ENCODE data around the gene CYB5R4. TPM values are rescaled to one million over a fixed set of nuclear protein-coding genes. Genes with fewer than 3 reads are reported as not detected.

Gene CYB5R4
- total RNA-seq, 1 experiment from 2014 or later: 24.8 TPM

DNA sequence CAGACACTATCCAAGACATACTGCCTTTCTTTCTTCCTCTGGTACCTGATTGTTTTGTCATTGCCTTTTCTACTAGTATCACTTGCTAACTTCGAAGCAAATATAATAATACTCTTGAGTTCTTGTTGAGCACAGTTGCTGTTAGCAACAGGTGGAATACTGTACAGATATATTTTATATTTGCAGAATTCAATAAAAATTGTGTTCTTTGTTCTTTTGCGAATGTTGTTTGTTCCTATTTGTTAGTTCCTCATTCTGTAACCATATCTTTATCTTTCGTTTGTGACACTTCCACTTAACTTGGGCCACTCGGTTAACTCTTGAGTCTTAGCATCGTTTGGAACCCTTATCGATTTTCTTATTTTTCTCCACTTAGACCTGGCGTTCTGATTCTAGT, 868 bp downstream of the CYB5R4 start:
- DNase-seq (ENCODE audit: low read depth): no peak
- in situ Hi-C loops (cut with HindIII; ENCODE audit: low pct_unique_long_range_greater_than_20kb, low sequenced_read_pairs): no loop called here

GRCh38 chr6:83860782-83861495, 1.4 kb downstream of the CYB5R4 start:
- in situ Hi-C loops (cut with HindIII; ENCODE audit: low pct_unique_long_range_greater_than_20kb, low sequenced_read_pairs): no loop called here
- DNase-seq (ENCODE audit: low read depth): no peak

GRCh38 chr6:83862776-83863471, 3.4 kb downstream of the CYB5R4 start:
- DNase-seq (ENCODE audit: low read depth): no peak
- in situ Hi-C loops (cut with HindIII; ENCODE audit: low pct_unique_long_range_greater_than_20kb, low sequenced_read_pairs): no loop called here

DNA sequence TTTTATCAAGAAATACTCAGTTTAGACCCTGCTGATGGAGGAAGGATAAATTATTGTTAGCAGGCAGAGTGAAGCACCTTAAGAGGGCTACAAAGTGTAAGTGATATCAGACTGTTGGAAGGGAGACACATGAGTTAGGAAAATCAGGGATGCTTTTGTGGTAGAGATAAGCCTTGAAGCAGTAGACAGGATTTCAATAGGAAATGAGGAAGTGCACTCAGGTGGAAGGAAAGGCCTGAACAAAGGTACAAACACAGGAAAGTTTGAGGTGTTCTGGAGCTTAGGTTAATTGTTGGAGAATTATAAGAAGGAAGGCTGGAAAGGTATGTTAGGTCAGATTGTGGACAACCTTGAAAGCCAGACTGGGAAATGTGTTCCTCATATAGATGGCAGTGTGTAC, 7.6 kb downstream of the CYB5R4 start:
- DNase-seq (ENCODE audit: low read depth): no peak
- in situ Hi-C loops (cut with HindIII; ENCODE audit: low pct_unique_long_range_greater_than_20kb, low sequenced_read_pairs): no loop called here

DNA sequence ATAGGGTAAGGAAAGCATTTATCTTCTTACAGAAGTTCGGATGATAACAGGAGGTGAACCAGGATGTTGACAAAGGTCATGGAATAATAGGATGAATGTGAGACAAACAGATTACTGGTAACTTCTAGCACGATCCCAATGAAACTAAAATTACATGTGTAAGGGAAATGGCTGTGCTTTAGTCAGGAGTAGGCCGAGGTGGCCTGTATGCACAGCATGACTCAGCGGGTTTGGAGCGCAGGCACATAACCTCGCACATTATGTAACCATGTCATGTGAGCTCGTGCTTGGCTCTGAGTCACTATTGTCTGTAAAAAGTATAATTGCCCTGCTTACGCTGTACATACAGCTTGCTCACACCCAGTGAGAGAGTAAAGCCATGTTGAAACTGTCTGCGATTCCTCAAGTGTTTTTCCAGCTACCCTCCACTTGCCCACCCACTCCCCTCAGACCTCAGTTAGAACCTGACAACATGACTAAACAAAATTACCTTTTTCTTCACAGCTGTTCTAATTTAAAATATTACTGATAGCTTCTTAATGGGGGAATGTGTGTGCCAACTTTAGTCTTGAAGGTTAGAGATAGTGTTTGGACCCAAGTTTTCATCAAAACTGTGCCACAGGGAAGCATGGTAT, 8.2 kb downstream of the CYB5R4 start:
- DNase-seq (ENCODE audit: low read depth): peak; percentile 73
- in situ Hi-C loops (cut with HindIII; ENCODE audit: low pct_unique_long_range_greater_than_20kb, low sequenced_read_pairs): no loop called here

GRCh38 chr6:83868639-83869038, 9.2 kb downstream of the CYB5R4 start:
- peak; percentile 67 for DNase-seq (ENCODE audit: low read depth)
- in situ Hi-C loops (cut with HindIII; ENCODE audit: low pct_unique_long_range_greater_than_20kb, low sequenced_read_pairs): no loop called here

- in situ Hi-C loops (cut with HindIII; ENCODE audit: low pct_unique_long_range_greater_than_20kb, low sequenced_read_pairs): no loop called here
- DNase-seq (ENCODE audit: low read depth): no peak
Measured at GRCh38 chr6:83870649-83871048, 11.2 kb downstream of the CYB5R4 start.

DNA sequence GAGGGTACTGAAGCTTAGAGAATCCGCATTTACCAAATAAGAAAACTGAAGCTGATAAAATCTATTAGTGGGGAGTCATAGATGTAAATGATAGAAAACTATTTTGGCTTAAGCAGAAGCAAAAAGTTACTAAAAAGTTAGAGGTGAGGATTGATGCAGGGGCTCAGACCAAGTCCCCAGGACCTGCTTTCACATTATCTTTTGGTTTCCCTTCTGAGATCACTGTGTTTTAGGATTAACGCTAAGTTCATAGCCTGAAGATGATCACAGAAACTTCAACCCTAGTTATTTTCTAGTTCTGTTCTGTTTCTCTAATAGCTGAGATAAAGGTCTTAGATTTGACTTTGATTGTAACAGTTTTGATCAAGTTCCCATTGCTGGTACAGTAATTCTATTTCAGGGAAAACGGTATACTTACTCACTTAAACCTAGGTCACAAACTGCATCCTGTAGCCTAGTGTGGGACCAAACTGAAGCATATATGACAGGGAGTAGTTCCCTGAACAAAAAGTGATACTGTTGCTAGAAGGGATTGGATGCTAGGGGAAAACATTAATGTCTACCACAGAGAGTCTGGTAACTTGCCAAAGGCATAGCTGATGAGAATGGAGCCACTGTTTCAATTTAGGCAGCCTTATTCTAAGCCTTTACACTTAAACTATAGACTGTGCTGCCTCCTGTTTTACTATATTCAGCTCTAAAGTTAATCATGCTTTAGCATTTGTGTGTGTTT, 13.1 kb downstream of the CYB5R4 start:
- in situ Hi-C loops (cut with HindIII; ENCODE audit: low pct_unique_long_range_greater_than_20kb, low sequenced_read_pairs): no loop called here
- DNase-seq (ENCODE audit: low read depth): no peak

- in situ Hi-C loops (cut with HindIII; ENCODE audit: low pct_unique_long_range_greater_than_20kb, low sequenced_read_pairs): no loop called here
- no peak for DNase-seq (ENCODE audit: low read depth)
Measured at GRCh38 chr6:83873869-83874268, 14.4 kb downstream of the CYB5R4 start.

DNA sequence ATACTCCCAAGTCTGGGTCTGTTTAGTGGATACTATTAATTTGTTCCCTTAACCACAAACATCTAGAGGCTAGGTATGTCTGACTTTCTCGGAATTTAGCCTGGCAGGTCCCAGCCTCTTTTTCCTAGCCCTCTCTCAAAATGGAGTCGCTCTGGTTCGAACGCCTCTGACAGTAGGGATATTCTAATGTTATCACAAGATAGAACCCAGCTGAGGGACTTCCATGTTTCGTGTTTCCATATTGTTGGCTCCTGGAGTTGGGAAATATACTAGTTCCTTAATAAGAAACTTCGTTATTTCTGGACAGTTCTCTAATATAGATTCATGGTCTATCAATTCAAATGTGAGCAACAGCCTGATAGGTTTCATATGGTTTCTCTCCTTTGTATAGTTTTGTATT, 16.4 kb downstream of the CYB5R4 start:
- no peak for DNase-seq (ENCODE audit: low read depth)
- in situ Hi-C loops (cut with HindIII; ENCODE audit: low pct_unique_long_range_greater_than_20kb, low sequenced_read_pairs): no loop called here

DNA sequence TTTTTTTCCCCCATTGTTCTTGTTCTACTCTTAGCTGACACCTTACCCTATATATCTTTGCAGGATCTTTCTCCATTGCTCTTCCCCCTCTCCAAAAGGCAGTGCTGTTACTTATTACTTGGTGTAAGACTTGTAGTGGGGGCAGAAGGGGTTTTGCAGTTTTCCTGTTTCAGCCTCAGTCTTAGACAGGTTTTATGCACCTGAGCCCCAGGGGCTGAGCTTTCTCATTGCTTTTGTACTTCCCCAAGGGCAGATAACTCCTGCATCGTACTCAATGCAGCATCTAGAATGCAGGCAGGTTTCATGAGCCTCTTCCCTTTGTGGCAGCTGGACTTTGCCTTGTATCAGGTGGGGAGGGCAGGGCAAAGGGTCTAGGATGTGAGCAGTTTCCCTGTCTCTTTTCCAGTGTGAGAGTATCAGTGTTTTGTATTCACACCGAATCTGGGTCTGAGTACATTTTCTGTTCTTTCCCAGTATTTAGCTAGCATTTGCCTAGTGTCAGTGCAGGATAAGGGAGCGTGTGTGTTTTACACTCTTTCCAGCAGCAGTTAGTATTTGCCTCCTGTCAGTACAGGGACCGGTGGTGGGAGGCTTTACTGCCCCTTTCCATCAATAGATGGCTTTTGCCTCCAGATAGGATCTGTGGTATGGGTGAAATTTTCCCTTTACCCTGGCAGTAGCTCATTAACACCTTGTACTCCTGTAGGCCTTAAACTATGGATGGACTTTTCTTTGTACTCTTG, 19.6 kb downstream of the CYB5R4 start:
- in situ Hi-C loops (cut with HindIII; ENCODE audit: low pct_unique_long_range_greater_than_20kb, low sequenced_read_pairs): no loop called here
- DNase-seq (ENCODE audit: low read depth): no peak

DNA sequence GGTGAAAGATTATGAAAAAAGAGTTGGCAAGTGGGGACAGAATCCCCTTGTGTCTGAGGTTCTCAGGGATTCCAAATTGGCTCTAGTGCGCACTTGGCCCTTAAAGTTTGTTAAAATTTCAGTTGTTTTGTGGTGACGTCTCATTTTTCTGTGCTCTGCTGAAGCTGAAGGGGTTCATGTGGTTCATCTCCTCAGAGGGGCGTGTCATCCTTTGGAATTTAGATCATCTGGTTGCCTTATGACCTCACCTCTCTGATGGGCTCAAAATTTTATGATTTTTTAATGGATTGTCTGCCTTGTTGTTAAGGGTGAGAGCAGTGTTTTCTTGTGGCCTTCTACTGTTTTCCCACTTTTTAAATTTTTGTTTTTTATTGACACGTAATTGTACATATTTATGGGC, 20.3 kb downstream of the CYB5R4 start:
- no peak for DNase-seq (ENCODE audit: low read depth)
- in situ Hi-C loops (cut with HindIII; ENCODE audit: low pct_unique_long_range_greater_than_20kb, low sequenced_read_pairs): no loop called here

DNA sequence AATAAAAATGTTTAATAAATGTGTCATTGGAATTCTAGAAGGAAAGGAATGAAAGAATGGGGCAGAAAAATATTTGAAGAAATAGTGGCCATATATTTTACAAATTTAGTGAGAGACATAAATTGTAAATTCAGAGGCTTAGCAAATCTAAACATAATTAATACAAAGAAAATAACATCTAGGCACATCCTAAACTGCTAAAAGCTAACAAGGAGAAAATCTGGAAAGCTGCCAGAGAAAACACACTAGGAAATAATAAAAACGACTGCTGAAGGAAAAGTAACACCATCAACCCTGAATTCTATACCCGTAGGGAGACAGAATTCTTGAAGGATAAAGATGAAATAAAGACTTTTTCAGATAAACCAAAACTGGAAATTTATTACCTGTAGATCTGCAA, 23.8 kb downstream of the CYB5R4 start:
- in situ Hi-C loops (cut with HindIII; ENCODE audit: low pct_unique_long_range_greater_than_20kb, low sequenced_read_pairs): no loop called here
- DNase-seq (ENCODE audit: low read depth): no peak

- DNase-seq (ENCODE audit: low read depth): peak; percentile 41
- in situ Hi-C loops (cut with HindIII; ENCODE audit: low pct_unique_long_range_greater_than_20kb, low sequenced_read_pairs): no loop called here
Measured at GRCh38 chr6:83884523-83884922, 25.0 kb downstream of the CYB5R4 start.

GRCh38 chr6:83885984-83886383, 26.5 kb downstream of the CYB5R4 start:
- in situ Hi-C loops (cut with HindIII; ENCODE audit: low pct_unique_long_range_greater_than_20kb, low sequenced_read_pairs): no loop called here
- no peak for DNase-seq (ENCODE audit: low read depth)

DNA sequence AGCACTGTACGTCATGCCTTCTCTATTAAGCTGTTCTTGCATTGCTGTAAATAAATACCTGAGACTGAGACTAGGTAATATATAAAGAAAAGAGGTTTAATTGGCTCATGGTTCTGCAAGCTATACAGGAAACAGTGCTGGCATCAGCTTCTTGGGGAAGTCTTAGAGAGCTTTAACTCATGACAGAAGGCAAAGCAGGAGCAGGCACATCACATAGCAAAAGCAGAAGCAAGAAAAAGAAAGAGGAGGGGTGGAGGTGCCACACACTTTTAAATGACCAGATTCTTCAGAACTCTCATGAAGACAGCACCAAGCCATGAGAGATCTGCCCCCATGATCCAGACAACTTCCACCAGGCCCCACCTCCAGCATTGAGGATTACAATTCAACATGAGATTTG, 30.1 kb downstream of the CYB5R4 start:
- DNase-seq (ENCODE audit: low read depth): no peak
- in situ Hi-C loops (cut with HindIII; ENCODE audit: low pct_unique_long_range_greater_than_20kb, low sequenced_read_pairs): no loop called here

GRCh38 chr6:83890520-83890919, 31.0 kb downstream of the CYB5R4 start:
- in situ Hi-C loops (cut with HindIII; ENCODE audit: low pct_unique_long_range_greater_than_20kb, low sequenced_read_pairs): no loop called here
- no peak for DNase-seq (ENCODE audit: low read depth)

GRCh38 chr6:83891586-83891985, 32.1 kb downstream of the CYB5R4 start:
- no peak for DNase-seq (ENCODE audit: low read depth)
- in situ Hi-C loops (cut with HindIII; ENCODE audit: low pct_unique_long_range_greater_than_20kb, low sequenced_read_pairs): no loop called here

Measured in Caki2 (cell line).